Tibial artery (tissue), 4 donors: ENCODE measurements around the gene BCL2L12.

Source experiments
- DNase-seq, 2 donors: peaks; one replicate each; pipeline ENCODE4 v3.0.0-alpha.2; 2019
- H3K27ac ChIP-seq, 2 donors: fragments of 200-600 bp; sonication (generic) in 1 of 2; 1 replicate in 1 of 2; 2 replicates in 1 of 2; pipeline ENCODE4 v1.5.1; 2018 to 2019; ENCODE audit warnings: mild to moderate bottlenecking in 1 of 2
- H3K27me3 ChIP-seq, 2 donors: fragments of 200-600 bp; sonication (generic) in 1 of 2; one replicate each; pipeline versions ENCODE4 v1.5.1 to v1.6.0; 2016 to 2019
- H3K36me3 ChIP-seq, 3 donors: fragments of 200-600 bp; sonication (generic) in 2 of 3; one replicate each; pipeline ENCODE4 v1.5.1; 2016 to 2019; ENCODE audit warnings: mild to moderate bottlenecking in 2 of 3
- H3K4me1 ChIP-seq, 4 donors: fragments of 200-600 bp; sonication (generic) in 2 of 4; 1 replicate in 3 of 4; 2 replicates in 1 of 4; pipeline ENCODE4 v1.5.1; 2016 to 2019
- H3K4me3 ChIP-seq, 2 donors: fragments of 200-600 bp; sonication (generic) in 1 of 2; 1 replicate in 1 of 2; 2 replicates in 1 of 2; pipeline ENCODE4 v1.5.1; 2018 to 2019; ENCODE audit warnings: mild to moderate bottlenecking in 2 of 2
- H3K9me3 ChIP-seq, 3 donors: fragments of 200-600 bp; sonication (generic) in 1 of 3; one replicate each; pipeline ENCODE4 v1.5.1; 2016 to 2019
- CTCF ChIP-seq, 2 experiments: fragments of 200-600 bp in 1 of 2; fragments of 450-650 bp in 1 of 2; IDR thresholded peaks; one replicate each; pipeline ENCODE4 v1.5.1; 2017 to 2019; ENCODE audit warnings: antibody characterized with exemption in 2 of 2, mild to moderate bottlenecking in 1 of 2, moderate library complexity in 1 of 2
- intact Hi-C: fragments of 100-400 bp; cut with DNase I; formaldehyde crosslinking; loops from one replicate; pipeline ENCODE4 v1.15.0; 2023; ENCODE audit warnings: low total_unique reads

BCL2L12 gene

GRCh38 chr19:49692147-49692506 is 26.4 kb downstream of the BCL2L12 start:
- DNase-seq: no peak
- no peak for TF ChIP-seq CTCF (IDR thresholded peaks at IDR 0.05)
- H3K27me3 ChIP-seq: peaks cover 0 to 23% of the 10 kb centered on the region in 2 donors
- H3K4me3 ChIP-seq: no peak overlapping the region
- intact Hi-C loops: no loop called here
- no peak overlapping the region for H3K27ac ChIP-seq
- H3K4me1 ChIP-seq: peaks cover 0 to 31% (median 25%) of the 10 kb centered on the region in 4 donors
- H3K9me3 ChIP-seq: no peaks in the 10 kb centered on the region
- peaks cover 0 to 12% (median 10%) of the 10 kb centered on the region in 3 donors for H3K36me3 ChIP-seq

GRCh38 chr19:49696115-49696514 is 30.4 kb downstream of the BCL2L12 start:
- peaks cover 0 to 19% of the 10 kb centered on the region in 2 donors for H3K27me3 ChIP-seq
- no peak overlapping the region for H3K27ac ChIP-seq
- no peaks in the 10 kb centered on the region for H3K9me3 ChIP-seq
- TF ChIP-seq CTCF (IDR thresholded peaks at IDR 0.05): no peak
- no peaks in the 10 kb centered on the region for H3K36me3 ChIP-seq
- H3K4me3 ChIP-seq: no peak overlapping the region
- intact Hi-C loops: no loop called here
- no peak for DNase-seq
- peaks cover 0 to 9% (median 6%) of the 10 kb centered on the region in 4 donors for H3K4me1 ChIP-seq

GRCh38 chr19:49696865-49697264 is 31.1 kb downstream of the BCL2L12 start:
- H3K4me3 ChIP-seq: no peak overlapping the region
- no peaks in the 10 kb centered on the region for H3K9me3 ChIP-seq
- no peaks in the 10 kb centered on the region for H3K36me3 ChIP-seq
- intact Hi-C loops: no loop called here
- no peak overlapping the region for H3K27ac ChIP-seq
- peaks cover 0 to 2% (median 0%) of the 10 kb centered on the region in 4 donors for H3K4me1 ChIP-seq
- H3K27me3 ChIP-seq: peaks cover 0 to 15% of the 10 kb centered on the region in 2 donors
- no peak for TF ChIP-seq CTCF (IDR thresholded peaks at IDR 0.05)
- no peak for DNase-seq

GRCh38 chr19:49699364-49699763 is 33.6 kb downstream of the BCL2L12 start:
- intact Hi-C loops: no loop called here
- Histone ChIP-seq H3K27ac (no peak overlapping the region), H3K4me1 (no peaks in the 10 kb centered on the region), H3K36me3 (no peaks in the 10 kb centered on the region), H3K9me3 (no peaks in the 10 kb centered on the region), H3K27me3 (peaks cover 0 to 5% of the 10 kb centered on the region in 2 donors), H3K4me3 (no peak overlapping the region)
- no peak for DNase-seq
- TF ChIP-seq CTCF (IDR thresholded peaks at IDR 0.05): no peak

GRCh38 chr19:49700563-49700962 is 34.8 kb downstream of the BCL2L12 start:
- DNase-seq: no peak
- Histone ChIP-seq H3K9me3 (no peaks in the 10 kb centered on the region), H3K27ac (no peak overlapping the region), H3K4me3 (no peak overlapping the region), H3K27me3 (peaks cover 0 to 5% of the 10 kb centered on the region in 2 donors), H3K4me1 (no peaks in the 10 kb centered on the region), H3K36me3 (no peaks in the 10 kb centered on the region)
- intact Hi-C loops: no loop called here
- no peak for TF ChIP-seq CTCF (IDR thresholded peaks at IDR 0.05)

- no peak for TF ChIP-seq CTCF (IDR thresholded peaks at IDR 0.05)
- Histone ChIP-seq H3K27me3 (peaks cover 0 to 10% of the 10 kb centered on the region in 2 donors), H3K9me3 (no peaks in the 10 kb centered on the region), H3K27ac (no peak overlapping the region), H3K4me3 (no peak overlapping the region), H3K36me3 (no peaks in the 10 kb centered on the region), H3K4me1 (no peaks in the 10 kb centered on the region)
- DNase-seq: no peak
- intact Hi-C loops: no loop called here
Measured at GRCh38 chr19:49701271-49701786, 35.6 kb downstream of the BCL2L12 start.
